ENCODE measurements around the gene SLC35F6.

DNA sequence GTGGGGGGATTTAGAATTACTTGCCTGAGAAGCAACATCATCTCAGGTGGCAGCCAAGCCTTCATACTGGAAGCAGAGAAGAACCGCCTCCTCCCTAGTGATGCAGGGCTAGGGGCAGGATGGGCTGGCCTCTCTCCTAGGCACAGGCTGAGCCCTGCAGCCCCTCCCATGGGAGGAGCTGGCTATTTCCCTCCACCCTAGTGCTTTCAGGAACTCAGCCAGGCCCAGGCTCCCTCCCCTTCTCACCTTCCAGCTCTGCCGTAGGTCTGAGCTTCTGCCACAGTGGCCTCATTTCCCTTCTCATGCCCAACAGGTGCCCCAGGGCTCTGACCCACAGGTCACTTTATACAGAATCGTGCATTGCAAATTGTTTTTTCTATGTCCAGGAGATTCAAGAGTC is 52.8 kb downstream of the SLC35F6 start:
- TF ChIP-seq, protein P1, sequence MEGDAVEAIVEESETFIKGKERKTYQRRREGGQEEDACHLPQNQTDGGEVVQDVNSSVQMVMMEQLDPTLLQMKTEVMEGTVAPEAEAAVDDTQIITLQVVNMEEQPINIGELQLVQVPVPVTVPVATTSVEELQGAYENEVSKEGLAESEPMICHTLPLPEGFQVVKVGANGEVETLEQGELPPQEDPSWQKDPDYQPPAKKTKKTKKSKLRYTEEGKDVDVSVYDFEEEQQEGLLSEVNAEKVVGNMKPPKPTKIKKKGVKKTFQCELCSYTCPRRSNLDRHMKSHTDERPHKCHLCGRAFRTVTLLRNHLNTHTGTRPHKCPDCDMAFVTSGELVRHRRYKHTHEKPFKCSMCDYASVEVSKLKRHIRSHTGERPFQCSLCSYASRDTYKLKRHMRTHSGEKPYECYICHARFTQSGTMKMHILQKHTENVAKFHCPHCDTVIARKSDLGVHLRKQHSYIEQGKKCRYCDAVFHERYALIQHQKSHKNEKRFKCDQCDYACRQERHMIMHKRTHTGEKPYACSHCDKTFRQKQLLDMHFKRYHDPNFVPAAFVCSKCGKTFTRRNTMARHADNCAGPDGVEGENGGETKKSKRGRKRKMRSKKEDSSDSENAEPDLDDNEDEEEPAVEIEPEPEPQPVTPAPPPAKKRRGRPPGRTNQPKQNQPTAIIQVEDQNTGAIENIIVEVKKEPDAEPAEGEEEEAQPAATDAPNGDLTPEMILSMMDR (IDR thresholded peaks at IDR 0.05; ENCODE audit: insufficient read depth, low read length, poor library complexity, severe bottlenecking) = no peak
- TF ChIP-seq EZH2phosphoT487 (conservative IDR thresholded peaks at IDR 0.05; ENCODE audit: low read length) = no peak

Measured in SU-DHL-6 (cell line).